Panc1 (cell line): Measurements from ENCODE around the gene CEP131. TPM values are rescaled to one million over a fixed set of nuclear protein-coding genes. Genes with fewer than 3 reads are reported as not detected.

Experiments used
- ATAC-seq: fragments of 200-7000 bp; cut with Tn5 transposase; 2 replicates; pipeline ENCODE4 v1.9.1; 2020; ENCODE audit warnings: mild to moderate bottlenecking, moderate library complexity
- BruUV-seq: library from RNA; stranded (reverse); fragments of 400-500 nt; replicated peaks from 2 replicates; lab custom pipeline; 2021; lab: Mats Ljungman, UMichigan
- CTCF ChIA-PET: fragments of 300-600 bp; sonication (Branson Sonifier 250); formaldehyde crosslinking; loops from one replicate; lab custom pipeline; 2022; ENCODE audit warnings: antibody characterized with exemption; lab: Charles Lee
- POLR2A ChIA-PET: fragments of 300-600 bp; sonication (Branson Sonifier 250); formaldehyde crosslinking; loops from one replicate; lab custom pipeline; 2022; ENCODE audit warnings: antibody characterized with exemption; lab: Charles Lee
- DNase-seq: peaks from one replicate; pipeline ENCODE4 v3.0.0-alpha.2; 2010; ENCODE audit warnings: low read depth, low spot score
- H3K27ac ChIP-seq: 2 replicates; pipeline ENCODE4 v1.5.1; 2011; ENCODE audit warnings: mild to moderate bottlenecking, low read length, inconsistent platforms
- H3K27me3 ChIP-seq: fragments of 200-500 bp; sonication (Bioruptor generic); 2 replicates; pipeline ENCODE4 v1.6.0; 2014; ENCODE audit warnings: low read length, inconsistent platforms; ENCODE audit not compliant: control insufficient read depth, insufficient read depth
- H3K36me3 ChIP-seq: fragments of 200-500 bp; sonication (Bioruptor generic); 2 replicates; pipeline ENCODE4 v1.5.1; 2014; ENCODE audit warnings: inconsistent platforms, mild to moderate bottlenecking, low read length, moderate library complexity; ENCODE audit not compliant: control insufficient read depth, insufficient read depth
- H3K4me1 ChIP-seq: 2 replicates; pipeline ENCODE4 v1.5.1; 2011; ENCODE audit warnings: inconsistent platforms, mild to moderate bottlenecking, low read length, moderate library complexity; ENCODE audit not compliant: control insufficient read depth, insufficient read depth
- H3K4me3 ChIP-seq, 2 experiments: 2 replicates each; pipeline ENCODE4 v1.5.1; 2011 to 2012; ENCODE audit warnings: low read depth in 2 of 2, low read length in 2 of 2, mild to moderate bottlenecking in 2 of 2, inconsistent platforms in 1 of 2, moderate library complexity in 1 of 2
- H3K9me3 ChIP-seq: fragments of 200-500 bp; sonication (Bioruptor generic); 2 replicates; pipeline ENCODE4 v1.5.1; 2014; ENCODE audit warnings: low read depth, mild to moderate bottlenecking, inconsistent platforms, low read length, moderate library complexity; ENCODE audit not compliant: control insufficient read depth, insufficient read depth
- CTCF ChIP-seq: fragments of 450-650 bp; IDR thresholded peaks from 2 replicates; pipeline ENCODE4 v1.5.1; 2017; ENCODE audit warnings: mild to moderate bottlenecking
- POLR2AphosphoS5 ChIP-seq: IDR thresholded peaks from 2 replicates; pipeline ENCODE4 v1.6.1; 2012; ENCODE audit warnings: mild to moderate bottlenecking, low read depth, low read length, moderate library complexity
- REST ChIP-seq, 2 experiments: IDR thresholded peaks; 2 replicates each; pipeline ENCODE4 v1.6.1; 2011 to 2012; ENCODE audit warnings: low read depth in 2 of 2, control low read depth in 1 of 2, low read length in 1 of 2, mild to moderate bottlenecking in 1 of 2, moderate library complexity in 1 of 2; ENCODE audit not compliant: insufficient read depth in 1 of 2
- SIN3A ChIP-seq: IDR thresholded peaks from 2 replicates; pipeline ENCODE4 v1.6.1; 2012; ENCODE audit warnings: low read depth, mild to moderate bottlenecking, low read length, moderate library complexity, borderline replicate concordance; ENCODE audit not compliant: insufficient read depth
- TCF7L2 ChIP-seq: IDR thresholded peaks from 2 replicates; pipeline ENCODE4 v1.6.1; 2011; ENCODE audit warnings: mild to moderate bottlenecking, low read depth, low read length, inconsistent platforms
- in situ Hi-C: cut with HindIII; loops from 2 replicates; pipeline ENCODE4 v1.10.0; 2016; ENCODE audit warnings: low sequenced_read_pairs, low pct_unique_long_range_greater_than_20kb
- intact Hi-C: fragments of 100-400 bp; cut with micrococcal nuclease; formaldehyde crosslinking; loops from one replicate; pipeline ENCODE4 v1.10.0; 2022; ENCODE audit not compliant: unreplicated experiment
- total RNA-seq: library from RNA; stranded (reverse); gene quantifications from one replicate; pipeline ENCODE4 v1.2.1, GENCODE V29; 2021; ENCODE audit not compliant: unreplicated experiment

The CEP131 gene
- total RNA-seq, 1 experiment from 2014 or later, result 26.0 TPM

- no peak for TF ChIP-seq TCF7L2
- TF ChIP-seq CTCF, result no peak
- Histone ChIP-seq H3K4me1 (no peaks in the 10 kb centered on the region), H3K27me3 (no peaks in the 10 kb centered on the region), H3K36me3 (no peaks in the 10 kb centered on the region), H3K4me3 (no peak overlapping the region), H3K27ac (no peak overlapping the region), H3K9me3 (no peaks in the 10 kb centered on the region)
- CTCF ChIA-PET, result interaction anchor here (0.6 kb wide), 1 partner anchor 331 kb away, joined by 5 read pairs; no protein-coding TSS in a partner anchor
- in situ Hi-C loops (no loop called here), intact Hi-C loops (no loop called here)
- no TSS peak for BruUV-seq
- no peak for ATAC-seq
- DNase-seq, result no peak
- POLR2A ChIA-PET, result no interaction called here
Measured at GRCh38 chr17:81153340-81153803, 69.4 kb downstream of the CEP131 start.

- in situ Hi-C loops, result no loop called here
- H3K9me3 ChIP-seq, result no peaks in the 10 kb centered on the region
- intact Hi-C loops, result no loop called here
- ChIA-PET POLR2A (no interaction called here), CTCF (interaction anchor here (0.7 kb wide), 1 partner anchor 10 kb away, joined by 4 read pairs; no protein-coding TSS in a partner anchor)
- H3K4me1 ChIP-seq, result no peaks in the 10 kb centered on the region
- no peak overlapping the region for H3K4me3 ChIP-seq
- DNase-seq, result no peak
- no peak overlapping the region for H3K27ac ChIP-seq
- H3K36me3 ChIP-seq, result no peaks in the 10 kb centered on the region
- no peak for TF ChIP-seq SIN3A
- no peak for TF ChIP-seq POLR2AphosphoS5
- no peak for TF ChIP-seq TCF7L2
- TF ChIP-seq CTCF, result no peak
- TF ChIP-seq REST (IDR thresholded peaks at IDR 0.05; ENCODE audit: insufficient read depth in 1 of 2, low read depth in 2 of 2, low read length in 1 of 2), result no peak
- no TSS peak for BruUV-seq
- no peak for ATAC-seq
- H3K27me3 ChIP-seq, result no peaks in the 10 kb centered on the region
Measured at GRCh38 chr17:81152288-81152828, 70.4 kb downstream of the CEP131 start.
